Smooth muscle cell (in vitro differentiated cells): ENCODE results near the gene ITGA4. TPM values are rescaled to one million over a fixed set of nuclear protein-coding genes. Genes with fewer than 3 reads are reported as not detected.

ENCODE experiments used
- DNase-seq: peaks from one replicate; lab custom pipeline; 2025; ENCODE audit not compliant: unreplicated experiment; lab: John Stamatoyannopoulos, UW
- H2AFZ ChIP-seq: fragments of 200-600 bp; sonication (generic); 2 replicates; pipeline ENCODE4 v1.6.0; 2016; ENCODE audit warnings: antibody characterized with exemption, low read depth, mild to moderate bottlenecking
- H3F3A ChIP-seq: fragments of 200-600 bp; sonication (generic); 2 replicates; pipeline ENCODE4 v1.6.0; 2017; ENCODE audit warnings: antibody characterized with exemption, low read depth
- H3K27ac ChIP-seq: fragments of 200-600 bp; sonication (generic); 2 replicates; pipeline ENCODE4 v1.5.1; 2016; ENCODE audit warnings: low read depth, mild to moderate bottlenecking
- H3K27me3 ChIP-seq: fragments of 200-600 bp; sonication (generic); 2 replicates; pipeline ENCODE4 v1.6.1; 2016; ENCODE audit warnings: low read depth, mild to moderate bottlenecking
- H3K36me3 ChIP-seq: fragments of 200-600 bp; sonication (generic); 2 replicates; pipeline ENCODE4 v1.5.1; 2016; ENCODE audit warnings: low read depth
- H3K4me1 ChIP-seq: fragments of 200-600 bp; sonication (generic); 2 replicates; pipeline ENCODE4 v1.5.1; 2016; ENCODE audit warnings: low read depth
- H3K4me2 ChIP-seq: fragments of 200-600 bp; sonication (generic); 2 replicates; pipeline ENCODE4 v1.6.0; 2016; ENCODE audit warnings: mild to moderate bottlenecking
- H3K4me3 ChIP-seq: fragments of 200-600 bp; sonication (generic); 2 replicates; pipeline ENCODE4 v1.5.1; 2016; ENCODE audit warnings: mild to moderate bottlenecking
- H3K79me2 ChIP-seq: fragments of 200-600 bp; sonication (generic); 2 replicates; pipeline ENCODE4 v1.6.0; 2016; ENCODE audit warnings: low read depth, mild to moderate bottlenecking
- H3K9ac ChIP-seq: fragments of 200-600 bp; sonication (generic); 2 replicates; pipeline ENCODE4 v1.6.0; 2016; ENCODE audit warnings: low read depth
- H3K9me3 ChIP-seq: fragments of 200-600 bp; sonication (generic); replicated peaks from 2 replicates; pipeline ENCODE4 v1.5.1; 2016; ENCODE audit warnings: low read depth
- H4K20me1 ChIP-seq: fragments of 200-600 bp; sonication (generic); 2 replicates; pipeline ENCODE4 v1.6.0; 2016; ENCODE audit warnings: low read depth
- CTCF ChIP-seq: fragments of 200-600 bp; sonication (generic); IDR thresholded peaks from 2 replicates; pipeline ENCODE4 v1.5.1; 2017; ENCODE audit warnings: borderline replicate concordance, mild to moderate bottlenecking, antibody characterized with exemption; ENCODE audit not compliant: insufficient read depth, poor library complexity, severe bottlenecking
- WGBS: methylation state at CpG from one replicate; pipeline ENCODE4 v1.1.7; 2016; ENCODE audit warnings: low lambda C conversion rate; 5-methylcytosine and 5-hydroxymethylcytosine counted together
- polyA plus RNA-seq: library from polyadenylated mRNA; unstranded; fragments of >200 nt; fragmentation: Nextera tagmentation; extraction: Ambion mirVana; gene quantifications from 2 replicates; pipeline ENCODE4 v1.2.1, GENCODE V29; 2016
- total RNA-seq: library from RNA; depleted of rRNA; stranded (reverse); fragments of >200 nt; gene quantifications from 2 replicates; pipeline ENCODE4 v1.2.3, GENCODE V29; 2014

The ITGA4 gene
- total and polyA plus RNA-seq, 2 experiments from 2014 or later, result 7.1 to 16.3 TPM

GRCh38 chr2:181570833-181571661 is 113.9 kb downstream of the ITGA4 start:
- no peak overlapping the region for H3K27ac ChIP-seq
- no peak overlapping the region for H3K4me3 ChIP-seq
- 84% methylated on average over 4 of the region's 4 CpGs for whole genome bisulfite sequencing
- no peaks in the 10 kb centered on the region for H3K36me3 ChIP-seq
- no peaks in the 10 kb centered on the region for H3K4me1 ChIP-seq
- no peaks in the 10 kb centered on the region for H3K9me3 ChIP-seq
- H3K9ac ChIP-seq, result no peak overlapping the region
- no peaks in the 10 kb centered on the region for H3K27me3 ChIP-seq
- no peak overlapping the region for H3K4me2 ChIP-seq
- no peaks in the 10 kb centered on the region for H3K79me2 ChIP-seq
- H2AFZ ChIP-seq, result no peak overlapping the region
- H4K20me1 ChIP-seq, result no peaks in the 10 kb centered on the region
- DNase-seq, result no peak
- no peaks in the 10 kb centered on the region for H3F3A ChIP-seq
- TF ChIP-seq CTCF, result peak; percentile 18

GRCh38 chr2:181573140-181573736 is 116.1 kb downstream of the ITGA4 start:
- Histone ChIP-seq H3K36me3 (no peaks in the 10 kb centered on the region), H3K79me2 (no peaks in the 10 kb centered on the region), H3K27ac (no peak overlapping the region), H3K27me3 (peaks cover 4% of the 10 kb centered on the region), H3K4me1 (no peaks in the 10 kb centered on the region), H3K4me2 (no peak overlapping the region), H3K9ac (no peak overlapping the region), H3K4me3 (no peak overlapping the region), H4K20me1 (no peaks in the 10 kb centered on the region), H3F3A (no peaks in the 10 kb centered on the region), H3K9me3 (no peaks in the 10 kb centered on the region), H2AFZ (no peak overlapping the region)
- DNase-seq, result no peak
- TF ChIP-seq CTCF, result peak; percentile 59
- 19% methylated on average over 4 of the region's 4 CpGs for WGBS

GRCh38 chr2:181574321-181574720 is 117.1 kb downstream of the ITGA4 start:
- Histone ChIP-seq H3K9me3 (no peaks in the 10 kb centered on the region), H3F3A (no peaks in the 10 kb centered on the region), H3K4me1 (no peaks in the 10 kb centered on the region), H4K20me1 (no peaks in the 10 kb centered on the region), H3K9ac (no peak overlapping the region), H3K4me3 (no peak overlapping the region), H3K79me2 (no peaks in the 10 kb centered on the region), H3K4me2 (no peak overlapping the region), H3K27me3 (peaks cover 9% of the 10 kb centered on the region), H2AFZ (no peak overlapping the region), H3K27ac (no peak overlapping the region), H3K36me3 (no peaks in the 10 kb centered on the region)
- whole genome bisulfite sequencing, result 81% methylated on average over 7 of the region's 7 CpGs
- no peak for TF ChIP-seq CTCF
- DNase-seq, result no peak
